Activated B cell treated with CpG ODN at 0.5 μM for 24 hours (primary cell): ENCODE results near the gene CPTP. TPM values are rescaled to one million over a fixed set of nuclear protein-coding genes. Genes with fewer than 3 reads are reported as not detected.
"Not testable (repeated sequence)": the region's sequence is repeated elsewhere in the genome, so short reads cannot be mapped to it uniquely, and the experiment has no call there.

Experiments
- ATAC-seq: fragments of 200-7000 bp; cut with Tn5 transposase; one replicate; pipeline ENCODE4 v1.10.0; 2021; ENCODE audit warnings: low read depth, mild to moderate bottlenecking, moderate library complexity
- CTCF ChIA-PET: fragments of 350-600 bp; sonication (Branson Sonifier 250); formaldehyde crosslinking; loops from one replicate; lab custom pipeline; 2021; ENCODE audit warnings: antibody characterized with exemption; lab: Charles Lee
- POLR2A ChIA-PET: fragments of 350-600 bp; sonication (Branson Sonifier 250); formaldehyde crosslinking; loops from one replicate; lab custom pipeline; 2021; ENCODE audit warnings: antibody characterized with exemption; lab: Charles Lee
- DNase-seq: peaks from one replicate; pipeline ENCODE4 v3.0.0; 2022
- H3K27ac Mint-ChIP-seq: one replicate; pipeline ENCODE4 v1.8.0; 2020; ENCODE audit warnings: mixed read lengths
- H3K27me3 Mint-ChIP-seq: one replicate; pipeline ENCODE4 v1.8.0; 2021; ENCODE audit warnings: mixed read lengths
- H3K36me3 Mint-ChIP-seq: one replicate; pipeline ENCODE4 v1.8.0; 2021; ENCODE audit warnings: low read depth, mixed read lengths
- H3K4me1 Mint-ChIP-seq: one replicate; pipeline ENCODE4 v1.8.0; 2021; ENCODE audit warnings: mixed read lengths
- H3K4me3 Mint-ChIP-seq: one replicate; pipeline ENCODE4 v1.8.0; 2020; ENCODE audit warnings: mild to moderate bottlenecking, mixed read lengths
- H3K9me3 Mint-ChIP-seq: one replicate; pipeline ENCODE4 v1.8.0; 2020; ENCODE audit warnings: mixed read lengths
- intact Hi-C: fragments of 100-400 bp; cut with micrococcal nuclease; formaldehyde crosslinking; loops from one replicate; pipeline ENCODE4 v1.15.1; 2024
- total RNA-seq: library from RNA; stranded (reverse); gene quantifications from 2 replicates; pipeline ENCODE4 v1.2.3, GENCODE V29; 2022
- TF ChIP-seq, protein P1 (sequence below): fragments of 200-600 bp; IDR thresholded peaks from one replicate; pipeline ENCODE4 v1.8.0; 2022; ENCODE audit warnings: antibody characterized with exemption, mild to moderate bottlenecking

Gene CPTP
- total RNA-seq, 1 donor from 2014 or later: 15.3 TPM

DNA sequence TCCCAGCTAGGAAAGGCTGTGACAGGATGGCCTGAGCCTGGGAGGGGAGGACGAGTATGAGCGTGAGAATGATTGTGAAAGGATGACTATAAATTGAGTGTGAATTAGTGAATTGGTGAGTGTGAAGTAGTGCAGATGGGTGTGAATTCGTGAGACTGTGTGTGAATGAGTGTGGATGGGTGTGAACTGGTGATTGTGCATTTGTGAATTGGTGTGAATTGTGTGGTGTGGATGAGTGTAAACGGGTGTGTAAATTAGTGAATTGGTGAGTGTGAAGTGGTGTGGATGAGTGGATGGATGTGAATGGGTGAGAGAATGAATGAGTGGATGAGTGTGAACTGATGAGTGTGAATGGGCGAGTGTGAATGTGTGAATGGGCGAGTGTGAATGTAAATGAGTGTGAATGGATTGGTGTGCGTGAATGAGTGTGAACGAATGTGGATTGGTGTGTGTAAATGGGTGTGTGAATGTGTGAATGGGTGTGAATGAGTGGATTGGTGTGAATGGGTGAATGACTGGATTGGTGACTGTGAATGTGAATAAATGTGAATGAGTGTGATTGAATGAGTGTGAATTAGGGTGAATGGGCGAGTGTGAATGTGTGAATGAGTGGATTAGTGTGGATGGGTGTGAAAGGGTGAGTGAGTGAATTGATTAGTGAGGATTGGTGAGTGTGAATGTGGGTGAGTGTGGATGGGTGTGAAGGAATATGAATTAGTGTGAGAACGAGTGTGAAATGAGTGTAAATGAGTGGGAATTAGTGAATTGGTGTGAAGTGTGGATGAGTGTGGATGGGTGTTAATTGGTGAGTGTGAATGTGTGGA is 41.5 kb downstream of the CPTP start:
- TF ChIP-seq, protein P1, sequence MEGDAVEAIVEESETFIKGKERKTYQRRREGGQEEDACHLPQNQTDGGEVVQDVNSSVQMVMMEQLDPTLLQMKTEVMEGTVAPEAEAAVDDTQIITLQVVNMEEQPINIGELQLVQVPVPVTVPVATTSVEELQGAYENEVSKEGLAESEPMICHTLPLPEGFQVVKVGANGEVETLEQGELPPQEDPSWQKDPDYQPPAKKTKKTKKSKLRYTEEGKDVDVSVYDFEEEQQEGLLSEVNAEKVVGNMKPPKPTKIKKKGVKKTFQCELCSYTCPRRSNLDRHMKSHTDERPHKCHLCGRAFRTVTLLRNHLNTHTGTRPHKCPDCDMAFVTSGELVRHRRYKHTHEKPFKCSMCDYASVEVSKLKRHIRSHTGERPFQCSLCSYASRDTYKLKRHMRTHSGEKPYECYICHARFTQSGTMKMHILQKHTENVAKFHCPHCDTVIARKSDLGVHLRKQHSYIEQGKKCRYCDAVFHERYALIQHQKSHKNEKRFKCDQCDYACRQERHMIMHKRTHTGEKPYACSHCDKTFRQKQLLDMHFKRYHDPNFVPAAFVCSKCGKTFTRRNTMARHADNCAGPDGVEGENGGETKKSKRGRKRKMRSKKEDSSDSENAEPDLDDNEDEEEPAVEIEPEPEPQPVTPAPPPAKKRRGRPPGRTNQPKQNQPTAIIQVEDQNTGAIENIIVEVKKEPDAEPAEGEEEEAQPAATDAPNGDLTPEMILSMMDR: no peak
- H3K27ac Mint-ChIP-seq: no peak overlapping the region
- ChIA-PET POLR2A (interaction anchor here (0.6 kb wide), 1 partner anchor 63 kb away, joined by 3 read pairs; no protein-coding TSS in a partner anchor), CTCF (no interaction called here)
- no peak overlapping the region for H3K4me3 Mint-ChIP-seq
- no peak for ATAC-seq
- H3K9me3 Mint-ChIP-seq: no peaks in the 10 kb centered on the region
- no peak for DNase-seq
- no peaks in the 10 kb centered on the region for H3K4me1 Mint-ChIP-seq
- H3K27me3 Mint-ChIP-seq: peaks cover 4% of the 10 kb centered on the region
- intact Hi-C loops: no loop called here
- no peaks in the 10 kb centered on the region for H3K36me3 Mint-ChIP-seq

DNA sequence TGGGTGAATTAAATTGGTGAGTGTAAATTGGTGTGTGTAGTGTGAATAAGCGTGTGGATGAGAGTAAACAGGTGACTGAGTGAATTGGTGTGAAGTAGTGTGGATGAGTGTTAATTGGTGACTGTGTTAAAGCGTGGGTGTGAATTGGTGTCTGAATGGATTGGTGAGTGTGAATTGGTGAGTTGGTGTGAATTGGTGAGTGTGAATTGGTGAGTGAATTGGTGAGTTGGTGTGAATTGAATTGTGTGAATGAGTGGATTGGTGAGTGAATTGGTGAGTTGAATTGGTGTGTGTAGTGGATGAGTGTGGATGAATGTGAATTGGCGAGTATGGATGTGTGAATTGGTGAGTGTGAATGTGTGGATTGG is 42.1 kb downstream of the CPTP start:
- Mint-ChIP-seq H3K9me3 (no peaks in the 10 kb centered on the region), H3K4me3 (no peak overlapping the region), H3K4me1 (no peaks in the 10 kb centered on the region), H3K27me3 (peaks cover 4% of the 10 kb centered on the region), H3K36me3 (no peaks in the 10 kb centered on the region), H3K27ac (no peak overlapping the region)
- intact Hi-C loops: no loop called here
- no peak for DNase-seq
- POLR2A ChIA-PET: no interaction called here
- TF ChIP-seq, protein P1: no peak
- CTCF ChIA-PET: no interaction called here
- ATAC-seq: no peak

DNA sequence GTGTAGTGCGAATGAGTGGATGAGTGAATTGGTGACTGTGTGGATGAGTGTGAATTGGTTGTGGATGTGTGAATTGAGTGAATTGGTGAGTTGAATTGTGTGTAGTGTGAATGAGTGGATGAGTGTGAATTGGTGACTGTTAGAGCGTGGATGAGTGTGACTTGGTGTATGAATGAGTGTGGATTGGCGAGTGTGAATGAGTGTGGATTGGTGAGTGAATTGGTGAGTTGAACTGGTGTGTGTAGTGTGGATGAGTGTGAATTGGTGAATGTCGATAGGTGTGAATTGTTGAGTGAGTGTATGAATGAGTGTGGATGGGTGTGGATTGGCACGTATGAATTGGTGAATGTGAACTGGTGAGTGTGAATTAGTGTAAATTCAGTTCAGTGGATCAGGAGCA is 42.7 kb downstream of the CPTP start:
- Mint-ChIP-seq H3K27ac (no peak overlapping the region), H3K4me3 (no peak overlapping the region), H3K27me3 (no peaks in the 10 kb centered on the region), H3K9me3 (no peaks in the 10 kb centered on the region), H3K36me3 (no peaks in the 10 kb centered on the region), H3K4me1 (peaks cover 4% of the 10 kb centered on the region)
- ATAC-seq: no peak
- intact Hi-C loops: no loop called here
- DNase-seq: no peak
- TF ChIP-seq, protein P1: no peak
- POLR2A ChIA-PET: no interaction called here
- CTCF ChIA-PET: no interaction called here

DNA sequence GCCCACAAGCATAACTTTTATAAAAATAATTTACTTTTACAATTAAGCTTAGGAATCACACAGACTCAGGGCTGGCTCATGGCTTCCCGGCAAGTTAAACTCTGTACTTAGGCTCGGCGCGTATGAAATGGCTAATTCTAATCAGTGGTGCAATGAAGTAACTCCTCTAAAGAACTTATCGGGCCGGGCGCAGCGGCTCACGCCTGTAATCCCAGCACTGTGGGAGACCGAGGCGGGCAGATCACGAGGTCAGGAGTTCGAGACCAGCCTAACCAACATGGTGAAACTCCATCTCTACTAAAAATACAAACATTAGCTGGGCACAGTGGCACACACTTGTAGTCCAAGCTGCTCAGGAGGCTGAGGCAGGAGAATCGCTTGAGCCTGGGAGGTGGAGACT is 45.5 kb downstream of the CPTP start:
- H3K27me3 Mint-ChIP-seq, POLR2A ChIA-PET, ATAC-seq, H3K36me3 Mint-ChIP-seq, DNase-seq, H3K27ac Mint-ChIP-seq, H3K9me3 Mint-ChIP-seq, H3K4me3 Mint-ChIP-seq: not testable (repeated sequence)
- H3K4me1 Mint-ChIP-seq: peaks cover 17% of the 10 kb centered on the region
- intact Hi-C loops: loop anchor here (5.0 kb wide), 1 partner anchor 338 kb away; no protein-coding TSS in a partner anchor
- CTCF ChIA-PET: interaction anchor here (1.7 to 1.9 kb wide), 2 partner anchors 18 to 248 kb away, joined by 4 read pairs; no protein-coding TSS in a partner anchor

DNA sequence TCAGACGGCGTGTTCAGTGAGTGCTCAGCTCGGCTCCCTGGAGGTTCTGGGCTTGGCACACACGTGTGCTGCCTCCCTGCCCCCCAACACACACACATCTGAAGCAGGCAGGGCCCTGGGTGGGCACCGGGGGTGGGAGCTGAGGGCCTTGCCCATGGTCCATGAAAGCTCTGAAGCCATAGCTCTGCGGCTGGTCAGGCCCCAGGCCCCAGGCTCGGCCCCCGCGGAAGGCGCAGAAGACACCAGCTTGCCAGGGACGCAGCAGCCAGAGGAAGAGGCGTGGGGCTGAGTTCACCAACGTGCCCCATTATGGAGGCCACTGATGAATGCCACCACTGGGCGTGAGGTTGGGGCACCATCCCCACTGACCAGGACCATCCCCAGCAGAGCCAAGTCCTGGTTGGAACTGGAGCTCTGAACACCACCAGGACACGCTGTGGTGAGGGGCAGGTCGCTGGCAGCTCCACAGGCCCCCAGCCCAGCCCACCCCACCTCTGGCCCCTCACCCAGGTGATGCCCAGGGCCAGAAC is 46.2 kb downstream of the CPTP start:
- no peak for ATAC-seq
- intact Hi-C loops: loop anchor here (5.0 kb wide), 1 partner anchor 339 kb away; no protein-coding TSS in a partner anchor
- Mint-ChIP-seq H3K27ac (no peak overlapping the region), H3K9me3 (no peaks in the 10 kb centered on the region), H3K27me3 (no peaks in the 10 kb centered on the region), H3K36me3 (peaks cover 10% of the 10 kb centered on the region), H3K4me3 (no peak overlapping the region), H3K4me1 (peaks cover 21% of the 10 kb centered on the region)
- CTCF ChIA-PET: interaction anchor here (1.2 to 2.0 kb wide), 4 partner anchors 14 to 386 kb away, joined by 4 to 10 read pairs (median 4); no protein-coding TSS in a partner anchor
- no peak for DNase-seq
- TF ChIP-seq, protein P1: no peak
- POLR2A ChIA-PET: interaction anchor here (0.7 to 1.3 kb wide), 5 partner anchors 8 to 338 kb away, joined by 3 to 4 read pairs (median 3); partner anchors contain the start of gene CCNL2
